Right atrium auricular region (tissue), 2 donors: ENCODE data around the gene COX7A2L. TPM values are rescaled to one million over a fixed set of nuclear protein-coding genes. Genes with fewer than 3 reads are reported as not detected.

ENCODE experiments used
- DNase-seq: peaks from one replicate; pipeline ENCODE4 v3.0.0-alpha.2; 2019; ENCODE audit warnings: low spot score
- H3K27ac ChIP-seq, 2 donors: fragments of 200-600 bp; sonication (generic); 1 replicate in 1 of 2; 2 replicates in 1 of 2; pipeline ENCODE4 v1.5.1; 2016 to 2019
- H3K27me3 ChIP-seq, 2 donors: fragments of 200-600 bp; sonication (generic); one replicate each; pipeline versions ENCODE4 v1.5.1 to v1.6.0; 2017 to 2019
- H3K36me3 ChIP-seq: fragments of 200-600 bp; sonication (generic); one replicate; pipeline ENCODE4 v1.5.1; 2016
- H3K4me1 ChIP-seq, 2 donors: fragments of 200-600 bp; sonication (generic); one replicate each; pipeline versions ENCODE4 v1.5.1 to v1.6.0; 2017 to 2019
- H3K4me3 ChIP-seq, 2 donors: fragments of 200-600 bp; sonication (generic); 1 replicate in 1 of 2; 2 replicates in 1 of 2; pipeline ENCODE4 v1.5.1; 2017 to 2019; ENCODE audit warnings: mild to moderate bottlenecking in 1 of 2, moderate library complexity in 1 of 2
- H3K9me3 ChIP-seq, 2 donors: fragments of 200-600 bp; sonication (generic); one replicate each; pipeline ENCODE4 v1.5.1; 2019
- total RNA-seq, 2 donors: library from RNA; depleted of rRNA; stranded (reverse); fragments of >200 nt; gene quantifications; one replicate each; pipeline ENCODE4 v1.1.0, GENCODE V29; 2016
- TF ChIP-seq, protein P1 (sequence below), 2 donors: fragments of 200-600 bp; sonication (generic); IDR thresholded peaks; one replicate each; pipeline ENCODE4 v1.5.1; 2019; ENCODE audit warnings: antibody characterized with exemption in 2 of 2

COX7A2L gene
- total RNA-seq, 2 donors from 2014 or later: 96.0 to 132 TPM

GRCh38 chr2:42334220-42334619 is 26.8 kb downstream of the COX7A2L start:
- no peak overlapping the region for H3K27ac ChIP-seq
- DNase-seq: no peak
- TF ChIP-seq, protein P1, sequence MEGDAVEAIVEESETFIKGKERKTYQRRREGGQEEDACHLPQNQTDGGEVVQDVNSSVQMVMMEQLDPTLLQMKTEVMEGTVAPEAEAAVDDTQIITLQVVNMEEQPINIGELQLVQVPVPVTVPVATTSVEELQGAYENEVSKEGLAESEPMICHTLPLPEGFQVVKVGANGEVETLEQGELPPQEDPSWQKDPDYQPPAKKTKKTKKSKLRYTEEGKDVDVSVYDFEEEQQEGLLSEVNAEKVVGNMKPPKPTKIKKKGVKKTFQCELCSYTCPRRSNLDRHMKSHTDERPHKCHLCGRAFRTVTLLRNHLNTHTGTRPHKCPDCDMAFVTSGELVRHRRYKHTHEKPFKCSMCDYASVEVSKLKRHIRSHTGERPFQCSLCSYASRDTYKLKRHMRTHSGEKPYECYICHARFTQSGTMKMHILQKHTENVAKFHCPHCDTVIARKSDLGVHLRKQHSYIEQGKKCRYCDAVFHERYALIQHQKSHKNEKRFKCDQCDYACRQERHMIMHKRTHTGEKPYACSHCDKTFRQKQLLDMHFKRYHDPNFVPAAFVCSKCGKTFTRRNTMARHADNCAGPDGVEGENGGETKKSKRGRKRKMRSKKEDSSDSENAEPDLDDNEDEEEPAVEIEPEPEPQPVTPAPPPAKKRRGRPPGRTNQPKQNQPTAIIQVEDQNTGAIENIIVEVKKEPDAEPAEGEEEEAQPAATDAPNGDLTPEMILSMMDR (IDR thresholded peaks at IDR 0.05): no peak
- H3K27me3 ChIP-seq: no peaks in the 10 kb centered on the region
- no peaks in the 10 kb centered on the region for H3K9me3 ChIP-seq
- no peak overlapping the region for H3K4me3 ChIP-seq
- H3K36me3 ChIP-seq: peaks cover 32% of the 10 kb centered on the region
- no peaks in the 10 kb centered on the region for H3K4me1 ChIP-seq

DNA sequence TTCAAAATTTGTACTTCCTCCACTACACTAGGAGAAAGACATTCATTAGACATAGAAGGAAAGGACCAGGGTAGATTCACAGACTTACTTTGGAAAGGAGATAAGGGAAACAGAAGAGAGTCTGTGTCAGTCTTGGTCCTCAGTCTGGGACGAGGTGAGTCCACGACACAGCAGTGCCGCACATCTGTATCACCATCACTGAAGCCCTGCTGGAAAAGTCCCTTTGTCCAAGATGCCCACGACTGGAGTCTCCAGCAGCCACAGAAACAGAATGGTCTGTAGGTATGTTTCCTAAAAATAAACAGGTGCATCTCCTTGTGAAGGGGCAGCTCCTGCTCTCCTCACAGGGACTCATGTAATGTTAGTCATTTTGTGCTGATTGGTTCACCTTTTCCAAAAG is 27.4 kb downstream of the COX7A2L start:
- Histone ChIP-seq H3K27ac (no peak overlapping the region), H3K4me1 (no peaks in the 10 kb centered on the region), H3K4me3 (no peak overlapping the region), H3K36me3 (peaks cover 32% of the 10 kb centered on the region), H3K27me3 (no peaks in the 10 kb centered on the region), H3K9me3 (no peaks in the 10 kb centered on the region)
- TF ChIP-seq, protein P1 (IDR thresholded peaks at IDR 0.05): no peak
- no peak for DNase-seq

- no peak overlapping the region for H3K27ac ChIP-seq
- TF ChIP-seq, protein P1 (IDR thresholded peaks at IDR 0.05): no peak
- no peak overlapping the region for H3K4me3 ChIP-seq
- H3K27me3 ChIP-seq: no peaks in the 10 kb centered on the region
- H3K9me3 ChIP-seq: no peaks in the 10 kb centered on the region
- DNase-seq: no peak
- no peaks in the 10 kb centered on the region for H3K4me1 ChIP-seq
- peaks cover 26% of the 10 kb centered on the region for H3K36me3 ChIP-seq
Measured at GRCh38 chr2:42332575-42332974, 28.4 kb downstream of the COX7A2L start.

DNA sequence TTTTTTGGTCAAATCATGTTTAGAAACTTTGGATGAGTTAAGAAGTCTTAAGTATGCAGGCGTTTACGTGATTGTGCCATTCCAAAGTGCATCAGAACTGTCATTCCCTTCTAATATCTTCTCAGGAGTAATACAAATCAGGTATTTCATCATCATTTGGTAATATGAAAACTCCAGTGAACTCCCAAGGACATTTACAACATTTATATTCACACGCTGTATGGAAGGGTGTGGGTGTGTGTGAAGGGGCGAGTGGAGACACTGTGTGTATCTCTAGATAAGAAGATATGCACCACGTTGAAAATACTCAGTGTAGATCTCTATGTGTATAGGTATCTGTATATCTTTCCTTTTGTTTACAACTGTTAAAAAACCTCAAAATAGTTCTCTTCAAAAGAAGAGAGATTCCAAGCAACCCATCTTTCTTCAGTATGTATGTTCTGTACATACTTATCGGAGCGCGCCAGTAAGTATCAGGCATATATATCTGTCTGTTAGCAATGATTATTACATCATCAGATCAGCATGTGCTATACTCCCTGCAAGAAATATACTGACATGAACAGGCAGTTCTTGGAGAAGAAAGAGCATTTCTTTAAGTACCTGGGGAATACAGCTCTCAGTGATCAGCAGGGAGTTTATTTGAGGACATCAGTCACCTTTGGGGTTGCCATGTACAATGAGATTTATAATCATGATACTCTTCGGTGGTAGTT is 29.3 kb downstream of the COX7A2L start:
- DNase-seq: no peak
- Histone ChIP-seq H3K9me3 (no peaks in the 10 kb centered on the region), H3K4me1 (no peaks in the 10 kb centered on the region), H3K27ac (no peak overlapping the region), H3K36me3 (peaks cover 19% of the 10 kb centered on the region), H3K27me3 (no peaks in the 10 kb centered on the region), H3K4me3 (no peak overlapping the region)
- TF ChIP-seq, protein P1 (IDR thresholded peaks at IDR 0.05): no peak

DNA sequence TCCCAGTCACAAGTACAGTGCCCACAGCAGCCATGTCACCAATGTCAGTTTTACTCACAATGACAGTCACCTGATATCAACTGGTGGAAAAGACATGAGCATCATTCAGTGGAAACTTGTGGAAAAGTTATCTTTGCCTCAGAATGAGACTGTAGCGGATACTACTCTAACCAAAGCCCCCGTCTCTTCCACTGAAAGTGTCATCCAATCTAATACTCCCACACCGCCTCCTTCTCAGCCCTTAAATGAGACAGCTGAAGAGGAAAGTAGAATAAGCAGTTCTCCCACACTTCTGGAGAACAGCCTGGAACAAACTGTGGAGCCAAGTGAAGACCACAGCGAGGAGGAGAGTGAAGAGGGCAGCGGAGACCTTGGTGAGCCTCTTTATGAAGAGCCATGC is 31.3 kb downstream of the COX7A2L start:
- no peak overlapping the region for H3K27ac ChIP-seq
- H3K4me1 ChIP-seq: no peaks in the 10 kb centered on the region
- no peak for DNase-seq
- no peaks in the 10 kb centered on the region for H3K9me3 ChIP-seq
- no peak overlapping the region for H3K4me3 ChIP-seq
- peaks cover 19% of the 10 kb centered on the region for H3K36me3 ChIP-seq
- TF ChIP-seq, protein P1 (IDR thresholded peaks at IDR 0.05): no peak
- no peaks in the 10 kb centered on the region for H3K27me3 ChIP-seq

DNA sequence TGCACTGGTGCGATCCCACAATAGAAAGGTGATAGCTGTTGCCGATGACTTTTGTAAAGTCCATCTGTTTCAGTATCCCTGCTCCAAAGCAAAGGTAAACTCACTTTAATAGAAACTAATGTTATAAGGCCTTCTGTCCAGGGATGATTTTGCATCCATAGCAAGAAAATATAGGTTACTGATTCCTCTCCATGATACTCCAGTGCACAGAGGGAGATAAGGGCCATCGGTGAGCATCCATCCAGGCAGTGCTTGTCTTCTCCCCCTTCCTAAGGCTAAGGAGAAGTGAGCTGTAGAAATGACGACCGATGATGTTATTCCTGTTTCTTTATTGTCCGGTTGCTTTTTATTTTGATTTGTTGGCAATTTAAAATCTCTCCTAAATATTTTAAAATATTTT is 32.1 kb downstream of the COX7A2L start:
- no peak for DNase-seq
- H3K27ac ChIP-seq: no peak overlapping the region
- H3K9me3 ChIP-seq: no peaks in the 10 kb centered on the region
- H3K36me3 ChIP-seq: peaks cover 18% of the 10 kb centered on the region
- H3K27me3 ChIP-seq: no peaks in the 10 kb centered on the region
- H3K4me3 ChIP-seq: no peak overlapping the region
- no peaks in the 10 kb centered on the region for H3K4me1 ChIP-seq
- TF ChIP-seq, protein P1 (IDR thresholded peaks at IDR 0.05): no peak
